Trophoblast cell (in vitro differentiated cells and primary cell): Measurements from ENCODE around the gene RYR1.
A peak's percentile ranks its signal among the peaks of the same experiment; 100 is the strongest.

Experiments used
- DNase-seq, 2 donors: peaks; one replicate each; pipeline ENCODE4 v3.0.0-alpha.2; 2016
- H2AFZ ChIP-seq: 2 replicates; pipeline ENCODE4 v1.6.1; 2013; ENCODE audit warnings: low read length, moderate library complexity, mild to moderate bottlenecking; ENCODE audit not compliant: insufficient read depth, poor library complexity
- H2AK5ac ChIP-seq: 2 replicates; pipeline ENCODE4 v1.6.1; 2013; ENCODE audit warnings: mild to moderate bottlenecking, low read length
- H2BK120ac ChIP-seq: 2 replicates; pipeline ENCODE4 v1.6.1; 2013; ENCODE audit warnings: low read length, mild to moderate bottlenecking, moderate library complexity; ENCODE audit not compliant: insufficient read depth, poor library complexity
- H2BK12ac ChIP-seq: 2 replicates; pipeline ENCODE4 v1.6.1; 2013; ENCODE audit warnings: mild to moderate bottlenecking, low read length, moderate library complexity
- H2BK5ac ChIP-seq: 2 replicates; pipeline ENCODE4 v1.6.1; 2013; ENCODE audit warnings: low read length, low read depth, moderate library complexity, mild to moderate bottlenecking; ENCODE audit not compliant: poor library complexity
- H3K14ac ChIP-seq: 2 replicates; pipeline ENCODE4 v1.6.1; 2013; ENCODE audit warnings: mild to moderate bottlenecking, low read length
- H3K18ac ChIP-seq: 2 replicates; pipeline ENCODE4 v1.6.1; 2013; ENCODE audit warnings: mild to moderate bottlenecking, low read length
- H3K23ac ChIP-seq: 2 replicates; pipeline ENCODE4 v1.6.1; 2013; ENCODE audit warnings: low read length
- H3K27ac ChIP-seq: 2 replicates; pipeline ENCODE4 v1.5.1; 2013; ENCODE audit warnings: low read depth, mild to moderate bottlenecking, inconsistent platforms, low read length, moderate library complexity
- H3K27me3 ChIP-seq: 2 replicates; pipeline ENCODE4 v1.6.1; 2013; ENCODE audit warnings: inconsistent platforms, mild to moderate bottlenecking, low read length, moderate library complexity; ENCODE audit not compliant: insufficient read depth
- H3K36me3 ChIP-seq, 2 experiments: 1 replicate in 1 of 2; 2 replicates in 1 of 2; pipeline ENCODE4 v1.6.1; 2013; ENCODE audit warnings: low read length in 2 of 2, mild to moderate bottlenecking in 2 of 2, moderate library complexity in 1 of 2; ENCODE audit not compliant: insufficient read depth in 2 of 2, control insufficient read depth in 1 of 2
- H3K4ac ChIP-seq: 2 replicates; pipeline ENCODE4 v1.6.1; 2013; ENCODE audit warnings: low read depth, mild to moderate bottlenecking, low read length, moderate library complexity
- H3K4me1 ChIP-seq, 2 experiments: 1 replicate in 1 of 2; 2 replicates in 1 of 2; pipeline ENCODE4 v1.6.1; 2013; ENCODE audit warnings: low read length in 2 of 2, mild to moderate bottlenecking in 2 of 2, moderate library complexity in 1 of 2; ENCODE audit not compliant: insufficient read depth in 2 of 2, control insufficient read depth in 1 of 2
- H3K4me2 ChIP-seq: 2 replicates; pipeline ENCODE4 v1.6.1; 2013; ENCODE audit warnings: inconsistent platforms, mild to moderate bottlenecking, low read length, moderate library complexity
- H3K4me3 ChIP-seq: 2 replicates; pipeline ENCODE4 v1.5.1; 2013; ENCODE audit warnings: mild to moderate bottlenecking, low read depth, low read length, inconsistent platforms
- H3K79me1 ChIP-seq: one replicate; pipeline ENCODE4 v1.6.1; 2013; ENCODE audit warnings: low read length
- H3K79me2 ChIP-seq: 2 replicates; pipeline ENCODE4 v1.6.1; 2013; ENCODE audit warnings: low read length, mild to moderate bottlenecking; ENCODE audit not compliant: control insufficient read depth, insufficient read depth, poor library complexity
- H3K9ac ChIP-seq: 2 replicates; pipeline ENCODE4 v1.6.1; 2013; ENCODE audit warnings: mild to moderate bottlenecking, low read length
- H3K9me3 ChIP-seq: 2 replicates; pipeline ENCODE4 v1.6.1; 2013; ENCODE audit warnings: low read depth, mild to moderate bottlenecking, control low read depth, inconsistent platforms, low read length; ENCODE audit not compliant: insufficient read depth
- H4K12ac ChIP-seq: 2 replicates; pipeline ENCODE4 v1.6.1; 2013; ENCODE audit warnings: low read depth, mild to moderate bottlenecking, low read length, moderate library complexity
- H4K8ac ChIP-seq: 2 replicates; pipeline ENCODE4 v1.6.1; 2013; ENCODE audit warnings: low read depth, mild to moderate bottlenecking, low read length, moderate library complexity
- H4K91ac ChIP-seq: one replicate; pipeline ENCODE4 v1.6.1; 2013; ENCODE audit warnings: low read depth, mild to moderate bottlenecking, low read length, moderate library complexity
- WGBS: extraction: QIAGEN DNeasy Blood & Tissue Kit; methylation state at CpG from one replicate; pipeline ENCODE4 v1.1.7; 2013; ENCODE audit warnings: missing lambda C conversion rate; ENCODE audit not compliant: insufficient read length, insufficient coverage; ENCODE audit errors: extremely low coverage; 5-methylcytosine and 5-hydroxymethylcytosine counted together

Gene RYR1

DNA sequence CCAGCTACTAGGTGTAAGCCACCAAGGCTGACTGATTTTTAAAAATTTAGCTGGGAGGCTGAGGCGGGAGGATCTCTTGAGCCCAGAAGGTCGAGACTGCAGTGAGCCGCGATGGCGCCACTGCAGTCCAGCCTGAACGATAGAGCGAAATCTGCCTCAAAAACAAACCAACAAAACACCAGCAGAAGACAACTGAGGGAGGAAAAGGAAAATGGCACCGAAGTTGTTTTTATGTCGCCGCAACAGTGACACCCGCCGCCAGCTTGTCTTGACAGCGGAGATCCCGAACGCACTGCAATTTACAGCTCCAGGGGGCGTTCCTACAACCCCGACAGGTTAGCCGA is 30.9 kb upstream of the RYR1 start:
- no peak for DNase-seq
- H3K4me2 ChIP-seq: peak overlapping the region; percentile 88
- H4K12ac ChIP-seq: peak overlapping the region; percentile 38
- no peak overlapping the region for H2BK5ac ChIP-seq
- no peak overlapping the region for H3K4ac ChIP-seq
- H2AK5ac ChIP-seq: no peak overlapping the region
- peak overlapping the region; percentile 75 for H2AFZ ChIP-seq
- H3K79me2 ChIP-seq: peaks cover 5% of the 10 kb centered on the region
- H4K91ac ChIP-seq: no peak overlapping the region
- H3K14ac ChIP-seq: peak overlapping the region; percentile 56
- peak overlapping the region; percentile 38 for H2BK12ac ChIP-seq
- H3K4me1 ChIP-seq: peaks cover 11 to 16% of the 10 kb centered on the region in 2 experiments
- peak overlapping the region; percentile 89 for H4K8ac ChIP-seq
- peak overlapping the region; percentile 44 for H2BK120ac ChIP-seq
- WGBS: no CpG with 5 or more reads among the region's 18 CpGs
- H3K27me3 ChIP-seq: no peaks in the 10 kb centered on the region
- H3K4me3 ChIP-seq: peak overlapping the region; percentile 14
- H3K18ac ChIP-seq: no peak overlapping the region
- H3K27ac ChIP-seq: no peak overlapping the region
- H3K9me3 ChIP-seq: no peaks in the 10 kb centered on the region
- peaks cover 10% of the 10 kb centered on the region for H3K79me1 ChIP-seq
- H3K36me3 ChIP-seq: peaks cover 0 to 2% of the 10 kb centered on the region in 2 experiments
- no peak overlapping the region for H3K9ac ChIP-seq
- no peak overlapping the region for H3K23ac ChIP-seq

DNA sequence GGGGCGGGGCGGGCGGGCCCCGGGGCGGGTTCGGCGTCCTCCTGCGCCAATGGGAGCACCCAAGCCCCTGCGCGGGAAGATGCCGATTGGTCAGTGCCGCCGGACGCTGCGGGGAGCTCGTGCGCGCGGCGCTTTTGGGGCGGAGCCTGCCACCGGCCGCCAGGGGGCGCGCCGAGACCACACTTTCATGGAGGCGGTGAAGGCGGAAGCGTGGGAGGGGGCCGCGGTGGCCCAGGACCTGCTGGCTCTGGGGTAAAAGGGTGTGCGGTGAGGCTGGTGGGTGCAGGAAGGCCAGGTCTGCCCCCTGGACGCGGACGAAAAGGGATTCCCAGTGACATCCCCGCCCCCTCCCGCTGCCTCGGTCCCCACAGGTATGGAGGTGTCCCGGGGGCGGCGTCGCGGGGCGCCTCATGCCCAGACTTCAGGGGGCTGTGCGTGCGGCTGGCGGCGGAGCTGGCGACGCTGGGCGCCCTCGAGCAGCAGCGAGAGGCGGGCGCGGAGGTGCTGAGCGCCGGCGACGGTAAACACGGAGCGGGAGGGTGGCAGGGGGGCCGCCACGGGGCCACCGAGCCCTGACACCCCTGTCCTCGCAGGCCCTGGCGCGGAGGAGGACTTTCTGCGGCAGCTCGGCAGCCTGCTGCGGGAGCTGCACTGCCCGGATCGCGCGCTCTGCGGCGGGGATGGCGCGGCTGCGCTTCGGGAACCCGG is 30.4 kb upstream of the RYR1 start, which contains the start of gene FAM98C:
TSS of gene FAM98C (plus strand) at position 127 of the 708 bp plus-strand sequence. CDS start at position 188, 61 bp downstream.
- H3K79me2 ChIP-seq: peaks cover 5% of the 10 kb centered on the region
- no peak within 1 kb of the TSS for H2BK5ac ChIP-seq
- no CpG with 5 or more reads among the region's 82 CpGs for WGBS
- peak within 1 kb of the TSS; percentile 96 for H3K4me2 ChIP-seq
- peak within 1 kb of the TSS; percentile 88 for H2BK120ac ChIP-seq
- no peak within 1 kb of the TSS for H3K27ac ChIP-seq
- H2BK12ac ChIP-seq: peak within 1 kb of the TSS; percentile 50
- H3K14ac ChIP-seq: peak within 1 kb of the TSS; percentile 99
- no peak within 1 kb of the TSS for H3K23ac ChIP-seq
- peak within 1 kb of the TSS; percentile 77 for H3K4me3 ChIP-seq
- peak within 1 kb of the TSS; percentile 84 for H2AK5ac ChIP-seq
- H3K27me3 ChIP-seq: no peaks in the 10 kb centered on the region
- H3K9ac ChIP-seq: peak within 1 kb of the TSS; percentile 6
- H4K91ac ChIP-seq: peak within 1 kb of the TSS; percentile 89
- H3K9me3 ChIP-seq: no peaks in the 10 kb centered on the region
- H4K8ac ChIP-seq: peak within 1 kb of the TSS; percentile 96
- H3K4me1 ChIP-seq: peaks cover 11 to 16% of the 10 kb centered on the region in 2 experiments
- peaks cover 0 to 2% of the 10 kb centered on the region in 2 experiments for H3K36me3 ChIP-seq
- H3K18ac ChIP-seq: peak within 1 kb of the TSS; percentile 96
- peak; percentile 98 to 100 for DNase-seq
- H4K12ac ChIP-seq: peak within 1 kb of the TSS; percentile 94
- H2AFZ ChIP-seq: peak within 1 kb of the TSS; percentile 100
- H3K4ac ChIP-seq: peak within 1 kb of the TSS; percentile 89
- peaks cover 10% of the 10 kb centered on the region for H3K79me1 ChIP-seq

DNA sequence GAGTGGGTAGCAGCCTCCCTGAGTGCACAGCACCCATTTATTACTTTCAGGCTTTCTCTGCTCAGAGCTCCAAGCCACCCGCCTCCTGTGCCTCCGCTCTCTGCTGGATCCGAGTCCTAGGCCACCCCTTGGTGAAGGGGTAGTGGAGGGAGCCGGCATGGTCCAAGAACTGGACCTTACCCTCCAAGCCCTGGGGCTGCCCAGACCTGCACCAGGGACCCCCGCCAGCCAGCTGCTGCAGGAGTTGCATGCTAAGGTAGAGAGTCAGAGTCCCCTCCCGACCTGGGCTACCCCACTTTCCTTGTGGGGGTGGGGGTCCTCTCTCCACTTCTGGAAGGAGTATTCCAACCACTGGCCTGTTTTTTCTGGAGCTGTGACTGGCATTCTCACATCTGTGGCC is 28.6 kb upstream of the RYR1 start:
- Histone ChIP-seq H2BK5ac (no peak overlapping the region), H2BK12ac (no peak overlapping the region), H4K12ac (no peak overlapping the region), H3K4me1 (peaks cover 11 to 16% of the 10 kb centered on the region in 2 experiments), H3K27me3 (no peaks in the 10 kb centered on the region), H4K91ac (no peak overlapping the region), H3K18ac (no peak overlapping the region), H2BK120ac (no peak overlapping the region), H3K23ac (no peak overlapping the region), H3K9ac (no peak overlapping the region), H3K4me2 (no peak overlapping the region), H3K9me3 (no peaks in the 10 kb centered on the region), H3K14ac (no peak overlapping the region), H2AK5ac (no peak overlapping the region), H3K79me2 (peaks cover 5% of the 10 kb centered on the region), H4K8ac (no peak overlapping the region), H2AFZ (no peak overlapping the region), H3K36me3 (peaks cover 0 to 2% of the 10 kb centered on the region in 2 experiments), H3K4ac (no peak overlapping the region), H3K79me1 (peaks cover 10% of the 10 kb centered on the region), H3K27ac (no peak overlapping the region), H3K4me3 (no peak overlapping the region)
- no peak for DNase-seq
- WGBS: no CpG with 5 or more reads among the region's 6 CpGs

DNA sequence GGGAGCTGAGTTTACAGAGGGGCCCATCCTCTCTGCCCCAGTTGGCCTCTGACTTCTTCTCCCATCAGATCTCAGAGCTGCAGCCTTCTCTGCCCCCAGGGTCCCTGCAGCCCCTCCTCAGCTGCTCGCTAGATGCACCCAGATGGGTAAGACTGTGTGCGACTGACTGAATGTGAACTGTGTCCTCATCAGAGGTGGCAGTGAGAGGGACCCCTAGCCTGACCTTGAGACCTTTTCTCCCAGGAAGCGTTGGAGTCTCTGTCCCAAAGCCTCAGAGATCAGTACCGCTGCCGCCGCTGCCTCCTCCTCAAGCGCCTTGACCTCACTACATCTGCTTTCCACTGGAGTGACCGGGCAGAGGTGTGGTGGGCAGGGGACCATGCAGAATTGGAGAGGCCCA is 28.2 kb upstream of the RYR1 start:
- no peak overlapping the region for H3K9ac ChIP-seq
- H2BK12ac ChIP-seq: no peak overlapping the region
- H3K36me3 ChIP-seq: peaks cover 0 to 2% of the 10 kb centered on the region in 2 experiments
- no peak overlapping the region for H3K27ac ChIP-seq
- H4K12ac ChIP-seq: no peak overlapping the region
- DNase-seq: no peak
- no peak overlapping the region for H3K18ac ChIP-seq
- no peaks in the 10 kb centered on the region for H3K9me3 ChIP-seq
- H3K4ac ChIP-seq: no peak overlapping the region
- H3K4me2 ChIP-seq: no peak overlapping the region
- no CpG with 5 or more reads among the region's 8 CpGs for WGBS
- H3K4me1 ChIP-seq: peaks cover 11 to 16% of the 10 kb centered on the region in 2 experiments
- no peak overlapping the region for H3K23ac ChIP-seq
- peaks cover 5% of the 10 kb centered on the region for H3K79me2 ChIP-seq
- no peak overlapping the region for H4K91ac ChIP-seq
- no peak overlapping the region for H2BK5ac ChIP-seq
- H2AK5ac ChIP-seq: no peak overlapping the region
- no peak overlapping the region for H4K8ac ChIP-seq
- peaks cover 10% of the 10 kb centered on the region for H3K79me1 ChIP-seq
- no peak overlapping the region for H3K14ac ChIP-seq
- no peak overlapping the region for H2AFZ ChIP-seq
- H2BK120ac ChIP-seq: no peak overlapping the region
- no peak overlapping the region for H3K4me3 ChIP-seq
- H3K27me3 ChIP-seq: no peaks in the 10 kb centered on the region
